Parathyroid adenoma (tissue), 2 donors: ENCODE results near the gene MARF1.

Source experiments
- H2AFZ ChIP-seq: fragments of 300-600 bp; sonication (generic); one replicate; pipeline ENCODE4 v1.7.0; 2017; ENCODE audit warnings: antibody characterized with exemption, mild to moderate bottlenecking
- H3K27ac ChIP-seq: fragments of 300-600 bp; sonication (generic); one replicate; pipeline ENCODE4 v1.7.0; 2017
- H3K27me3 ChIP-seq: fragments of 300-600 bp; sonication (generic); one replicate; pipeline ENCODE4 v1.7.0; 2017; ENCODE audit warnings: low read length; ENCODE audit not compliant: control insufficient read depth, insufficient read depth
- H3K36me3 ChIP-seq: fragments of 300-600 bp; sonication (generic); one replicate; pipeline ENCODE4 v1.7.0; 2017; ENCODE audit warnings: low read length; ENCODE audit not compliant: control insufficient read depth, insufficient read depth
- H3K4me1 ChIP-seq: fragments of 300-600 bp; sonication (generic); one replicate; pipeline ENCODE4 v1.7.0; 2017; ENCODE audit warnings: control low read depth
- H3K4me2 ChIP-seq: fragments of 300-600 bp; sonication (generic); one replicate; pipeline ENCODE4 v1.7.0; 2017; ENCODE audit warnings: low read length
- H3K4me3 ChIP-seq: fragments of 300-600 bp; sonication (generic); one replicate; pipeline ENCODE4 v1.7.0; 2017; ENCODE audit warnings: low read depth, low read length
- H3K79me2 ChIP-seq: fragments of 300-600 bp; sonication (generic); one replicate; pipeline ENCODE4 v1.7.0; 2017; ENCODE audit warnings: control low read depth
- H3K9ac ChIP-seq: fragments of 300-600 bp; sonication (generic); one replicate; pipeline ENCODE4 v1.7.0; 2017; ENCODE audit warnings: mild to moderate bottlenecking
- H3K9me3 ChIP-seq: fragments of 300-600 bp; sonication (generic); one replicate; pipeline ENCODE4 v1.7.0; 2017; ENCODE audit warnings: low read length; ENCODE audit not compliant: control insufficient read depth
- CTCF ChIP-seq: fragments of 300-600 bp; sonication (generic); IDR thresholded peaks from one replicate; pipeline ENCODE4 v1.7.0; 2017; ENCODE audit warnings: antibody characterized with exemption, mild to moderate bottlenecking
- donor health status: primary hyperparathyroidism.

MARF1 gene

GRCh38 chr16:15616475-15617165 lies 26.3 kb downstream of the MARF1 start:
- H3K4me2 ChIP-seq: no peak overlapping the region
- H3K27me3 ChIP-seq: no peaks in the 10 kb centered on the region
- no peaks in the 10 kb centered on the region for H3K79me2 ChIP-seq
- no peaks in the 10 kb centered on the region for H3K36me3 ChIP-seq
- no peak overlapping the region for H3K9ac ChIP-seq
- H3K27ac ChIP-seq: no peak overlapping the region
- no peak for TF ChIP-seq CTCF
- no peak overlapping the region for H3K4me3 ChIP-seq
- H3K9me3 ChIP-seq: no peaks in the 10 kb centered on the region
- H3K4me1 ChIP-seq: no peaks in the 10 kb centered on the region
- no peak overlapping the region for H2AFZ ChIP-seq

GRCh38 chr16:15616012-15616411 lies 26.9 kb downstream of the MARF1 start:
- Histone ChIP-seq H2AFZ (no peak overlapping the region), H3K9me3 (no peaks in the 10 kb centered on the region), H3K4me1 (no peaks in the 10 kb centered on the region), H3K4me2 (no peak overlapping the region), H3K4me3 (no peak overlapping the region), H3K27me3 (no peaks in the 10 kb centered on the region), H3K79me2 (no peaks in the 10 kb centered on the region), H3K27ac (no peak overlapping the region), H3K9ac (no peak overlapping the region), H3K36me3 (no peaks in the 10 kb centered on the region)
- no peak for TF ChIP-seq CTCF

GRCh38 chr16:15613676-15614075 lies 29.3 kb downstream of the MARF1 start:
- no peak overlapping the region for H3K27ac ChIP-seq
- no peak overlapping the region for H3K4me2 ChIP-seq
- H3K36me3 ChIP-seq: no peaks in the 10 kb centered on the region
- no peak overlapping the region for H2AFZ ChIP-seq
- H3K9ac ChIP-seq: no peak overlapping the region
- TF ChIP-seq CTCF: no peak
- H3K4me1 ChIP-seq: no peaks in the 10 kb centered on the region
- no peaks in the 10 kb centered on the region for H3K9me3 ChIP-seq
- no peak overlapping the region for H3K4me3 ChIP-seq
- H3K27me3 ChIP-seq: no peaks in the 10 kb centered on the region
- no peaks in the 10 kb centered on the region for H3K79me2 ChIP-seq

- Histone ChIP-seq H3K9ac (no peak overlapping the region), H3K9me3 (no peaks in the 10 kb centered on the region), H3K79me2 (peaks cover 2% of the 10 kb centered on the region), H3K4me2 (no peak overlapping the region), H3K4me1 (peaks cover 4% of the 10 kb centered on the region), H3K36me3 (no peaks in the 10 kb centered on the region), H2AFZ (no peak overlapping the region), H3K27ac (no peak overlapping the region), H3K4me3 (no peak overlapping the region), H3K27me3 (no peaks in the 10 kb centered on the region)
- no peak for TF ChIP-seq CTCF
These were observed 31.3 kb downstream of the MARF1 start for GRCh38 chr16:15611610-15612009.

- Histone ChIP-seq H3K9me3 (no peaks in the 10 kb centered on the region), H3K4me2 (no peak overlapping the region), H3K9ac (no peak overlapping the region), H3K4me1 (peaks cover 4% of the 10 kb centered on the region), H3K27me3 (no peaks in the 10 kb centered on the region), H3K36me3 (no peaks in the 10 kb centered on the region), H3K79me2 (peaks cover 2% of the 10 kb centered on the region), H3K27ac (no peak overlapping the region), H3K4me3 (no peak overlapping the region), H2AFZ (no peak overlapping the region)
- TF ChIP-seq CTCF: no peak
These were observed 32.5 kb downstream of the MARF1 start for GRCh38 chr16:15610369-15610871.
